PC-9 (cell line): ENCODE measurements around the gene KCNK2. TPM values are rescaled to one million over a fixed set of nuclear protein-coding genes. Genes with fewer than 3 reads are reported as not detected.

Experiments
- BruUV-seq: library from RNA; stranded (reverse); fragments of 400-500 nt; replicated peaks from 2 replicates; lab custom pipeline; 2021; lab: Mats Ljungman, UMichigan
- CTCF ChIA-PET: fragments of 300-600 bp; sonication (Branson Sonifier 250); formaldehyde crosslinking; loops from one replicate; lab custom pipeline; 2022; ENCODE audit warnings: antibody characterized with exemption; lab: Charles Lee
- POLR2A ChIA-PET: fragments of 300-600 bp; sonication (Branson Sonifier 250); formaldehyde crosslinking; loops from one replicate; lab custom pipeline; 2022; ENCODE audit warnings: antibody characterized with exemption; ENCODE audit not compliant: unreplicated experiment; lab: Charles Lee
- DNase-seq, 2 experiments: peaks; one replicate each; pipeline versions ENCODE4 v3.0.0 to v3.0.0-alpha.2; 2015 to 2022; ENCODE audit warnings: mixed read lengths in 1 of 2
- H2AFZ ChIP-seq: fragments of 200-600 bp; sonication (generic); 2 replicates; pipeline ENCODE4 v1.8.1; 2017; ENCODE audit warnings: antibody characterized with exemption
- H3F3A ChIP-seq: fragments of 200-600 bp; sonication (generic); 2 replicates; pipeline ENCODE4 v1.8.1; 2017; ENCODE audit warnings: antibody characterized with exemption, mild to moderate bottlenecking, low read depth; ENCODE audit not compliant: insufficient read depth
- H3K27ac ChIP-seq: fragments of 200-600 bp; sonication (generic); 2 replicates; pipeline ENCODE4 v1.6.1; 2016; ENCODE audit warnings: mixed run types
- H3K27me3 ChIP-seq: fragments of 200-600 bp; sonication (generic); 2 replicates; pipeline ENCODE4 v1.6.1; 2016; ENCODE audit warnings: low read depth, mixed run types; ENCODE audit not compliant: insufficient read depth
- H3K36me3 ChIP-seq: fragments of 200-600 bp; sonication (generic); 2 replicates; pipeline ENCODE4 v1.6.1; 2016; ENCODE audit warnings: low read depth, mixed run types
- H3K4me1 ChIP-seq: fragments of 200-600 bp; sonication (generic); replicated peaks from 2 replicates; pipeline ENCODE4 v1.6.1; 2016; ENCODE audit warnings: mixed run types; ENCODE audit not compliant: insufficient read depth
- H3K4me2 ChIP-seq: fragments of 200-600 bp; sonication (generic); 2 replicates; pipeline ENCODE4 v1.6.1; 2017; ENCODE audit warnings: mixed run types
- H3K4me3 ChIP-seq: fragments of 200-600 bp; sonication (generic); 2 replicates; pipeline ENCODE4 v1.6.1; 2016; ENCODE audit warnings: mixed run types
- H3K79me2 ChIP-seq: fragments of 200-600 bp; sonication (generic); 2 replicates; pipeline ENCODE4 v1.6.1; 2017; ENCODE audit warnings: low read depth, mixed run types
- H3K9me2 ChIP-seq: fragments of 200-600 bp; sonication (generic); 2 replicates; pipeline ENCODE4 v1.8.1; 2017; ENCODE audit warnings: mild to moderate bottlenecking; ENCODE audit not compliant: insufficient read depth
- H3K9me3 ChIP-seq: fragments of 200-600 bp; sonication (generic); 2 replicates; pipeline ENCODE4 v1.8.1; 2016; ENCODE audit warnings: low read depth; ENCODE audit not compliant: insufficient read depth
- H4K20me1 ChIP-seq: fragments of 200-600 bp; sonication (generic); 2 replicates; pipeline ENCODE4 v1.8.1; 2017; ENCODE audit not compliant: insufficient read depth
- EZH2 ChIP-seq: fragments of 200-600 bp; sonication (generic); IDR thresholded peaks from 2 replicates; pipeline ENCODE4 v1.8.0; 2017; ENCODE audit warnings: antibody characterized with exemption, low read depth
- intact Hi-C: fragments of 100-400 bp; cut with micrococcal nuclease; formaldehyde crosslinking; loops from one replicate; pipeline ENCODE4 v1.10.0; 2022; ENCODE audit not compliant: unreplicated experiment
- total RNA-seq: library from RNA; stranded (reverse); gene quantifications from 2 replicates; pipeline ENCODE4 v1.2.3, GENCODE V29; 2021
- TF ChIP-seq, protein P1 (sequence below): fragments of 200-600 bp; sonication (generic); conservative IDR thresholded peaks from 2 replicates; pipeline ENCODE4 v1.6.1; 2017; ENCODE audit warnings: mixed run types, antibody characterized with exemption, mild to moderate bottlenecking, moderate library complexity

Gene KCNK2
- total RNA-seq, 1 experiment from 2014 or later, result 0.90 TPM

DNA sequence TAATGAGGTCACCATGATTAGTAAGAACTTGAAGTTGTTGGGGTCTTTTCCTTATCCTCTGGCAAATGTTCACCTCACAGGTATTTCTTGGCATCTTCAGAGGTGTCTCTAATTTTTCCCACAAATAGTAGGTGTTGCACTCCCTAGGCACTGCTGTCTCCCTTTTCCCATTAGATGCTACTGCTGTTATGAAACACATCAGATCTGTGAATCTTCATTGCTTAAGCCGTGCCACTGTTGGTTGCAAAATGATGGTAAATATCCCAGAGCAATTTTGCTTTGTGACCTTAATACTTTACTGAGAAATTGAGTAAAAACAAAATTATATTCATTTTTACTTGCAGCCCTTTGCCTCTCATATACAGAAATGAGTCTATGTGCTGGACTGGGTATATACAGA, 169.6 kb downstream of the KCNK2 start:
- TF ChIP-seq EZH2, result no peak
- TF ChIP-seq, protein P1, sequence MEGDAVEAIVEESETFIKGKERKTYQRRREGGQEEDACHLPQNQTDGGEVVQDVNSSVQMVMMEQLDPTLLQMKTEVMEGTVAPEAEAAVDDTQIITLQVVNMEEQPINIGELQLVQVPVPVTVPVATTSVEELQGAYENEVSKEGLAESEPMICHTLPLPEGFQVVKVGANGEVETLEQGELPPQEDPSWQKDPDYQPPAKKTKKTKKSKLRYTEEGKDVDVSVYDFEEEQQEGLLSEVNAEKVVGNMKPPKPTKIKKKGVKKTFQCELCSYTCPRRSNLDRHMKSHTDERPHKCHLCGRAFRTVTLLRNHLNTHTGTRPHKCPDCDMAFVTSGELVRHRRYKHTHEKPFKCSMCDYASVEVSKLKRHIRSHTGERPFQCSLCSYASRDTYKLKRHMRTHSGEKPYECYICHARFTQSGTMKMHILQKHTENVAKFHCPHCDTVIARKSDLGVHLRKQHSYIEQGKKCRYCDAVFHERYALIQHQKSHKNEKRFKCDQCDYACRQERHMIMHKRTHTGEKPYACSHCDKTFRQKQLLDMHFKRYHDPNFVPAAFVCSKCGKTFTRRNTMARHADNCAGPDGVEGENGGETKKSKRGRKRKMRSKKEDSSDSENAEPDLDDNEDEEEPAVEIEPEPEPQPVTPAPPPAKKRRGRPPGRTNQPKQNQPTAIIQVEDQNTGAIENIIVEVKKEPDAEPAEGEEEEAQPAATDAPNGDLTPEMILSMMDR, result no peak
- Histone ChIP-seq H3K27me3 (no peaks in the 10 kb centered on the region), H3K9me3 (no peaks in the 10 kb centered on the region), H3K4me3 (no peak overlapping the region), H3K4me1 (no peaks in the 10 kb centered on the region), H3K79me2 (no peaks in the 10 kb centered on the region), H3F3A (no peaks in the 10 kb centered on the region), H2AFZ (no peak overlapping the region), H3K36me3 (no peaks in the 10 kb centered on the region), H3K27ac (no peak overlapping the region), H4K20me1 (no peaks in the 10 kb centered on the region), H3K4me2 (no peak overlapping the region), H3K9me2 (no peaks in the 10 kb centered on the region; the same call in 1 of the 2 replicates)
- DNase-seq, result no peak
- POLR2A ChIA-PET, result no interaction called here
- BruUV-seq, result no TSS peak
- CTCF ChIA-PET, result no interaction called here
- intact Hi-C loops, result no loop called here

GRCh38 chr1:215256936-215257679, 174.6 kb downstream of the KCNK2 start:
- H3K4me3 ChIP-seq, result no peak overlapping the region
- CTCF ChIA-PET, result no interaction called here
- intact Hi-C loops, result no loop called here

DNA sequence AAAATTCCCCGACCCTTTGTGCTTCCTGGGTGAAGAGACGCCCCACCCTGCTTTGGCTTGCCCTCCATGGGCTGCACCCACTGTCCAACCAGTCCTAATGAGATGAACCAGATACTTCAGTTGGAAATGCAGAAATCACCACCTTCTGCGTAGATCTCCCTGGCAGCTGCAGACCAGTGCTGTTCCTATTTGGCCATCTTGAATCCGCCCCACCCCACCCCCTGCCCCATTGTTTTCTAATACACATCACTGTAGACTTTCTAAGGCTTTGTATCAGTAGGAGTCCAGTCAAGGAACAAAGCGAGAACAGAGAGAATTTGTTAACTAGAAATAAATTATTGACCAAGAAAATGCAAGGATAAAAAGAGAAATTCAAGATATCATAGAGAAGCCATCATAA, 178.2 kb downstream of the KCNK2 start:
- TF ChIP-seq EZH2, result no peak
- TF ChIP-seq, protein P1, result no peak
- Histone ChIP-seq H3K9me3 (no peaks in the 10 kb centered on the region), H3K4me3 (no peak overlapping the region), H2AFZ (no peak overlapping the region), H3K79me2 (no peaks in the 10 kb centered on the region), H3K4me2 (no peak overlapping the region), H3K9me2 (no peaks in the 10 kb centered on the region), H3K27me3 (no peaks in the 10 kb centered on the region), H3K4me1 (no peaks in the 10 kb centered on the region), H3K27ac (no peak overlapping the region), H4K20me1 (no peaks in the 10 kb centered on the region), H3K36me3 (no peaks in the 10 kb centered on the region), H3F3A (no peaks in the 10 kb centered on the region)
- CTCF ChIA-PET, result no interaction called here
- BruUV-seq, result no TSS peak
- POLR2A ChIA-PET, result no interaction called here
- intact Hi-C loops, result no loop called here
- DNase-seq, result no peak

More at GRCh38 chr1:215256936-215257679, 174.6 kb downstream of the KCNK2 start:
- Histone ChIP-seq H3K4me2 (no peak overlapping the region), H3K36me3 (no peaks in the 10 kb centered on the region), H3K4me1 (no peaks in the 10 kb centered on the region), H3K9me3 (no peaks in the 10 kb centered on the region), H3K79me2 (no peaks in the 10 kb centered on the region), H3K27me3 (no peaks in the 10 kb centered on the region), H4K20me1 (no peaks in the 10 kb centered on the region), H3K9me2 (no peaks in the 10 kb centered on the region; the same call in 1 of the 2 replicates), H3K27ac (no peak overlapping the region), H3F3A (no peaks in the 10 kb centered on the region), H2AFZ (no peak overlapping the region)
- POLR2A ChIA-PET, result no interaction called here
- no peak for TF ChIP-seq EZH2
- TF ChIP-seq, protein P1, result no peak
- no TSS peak for BruUV-seq
- no peak for DNase-seq
